ENCODE results near the gene MRC1.

DNA sequence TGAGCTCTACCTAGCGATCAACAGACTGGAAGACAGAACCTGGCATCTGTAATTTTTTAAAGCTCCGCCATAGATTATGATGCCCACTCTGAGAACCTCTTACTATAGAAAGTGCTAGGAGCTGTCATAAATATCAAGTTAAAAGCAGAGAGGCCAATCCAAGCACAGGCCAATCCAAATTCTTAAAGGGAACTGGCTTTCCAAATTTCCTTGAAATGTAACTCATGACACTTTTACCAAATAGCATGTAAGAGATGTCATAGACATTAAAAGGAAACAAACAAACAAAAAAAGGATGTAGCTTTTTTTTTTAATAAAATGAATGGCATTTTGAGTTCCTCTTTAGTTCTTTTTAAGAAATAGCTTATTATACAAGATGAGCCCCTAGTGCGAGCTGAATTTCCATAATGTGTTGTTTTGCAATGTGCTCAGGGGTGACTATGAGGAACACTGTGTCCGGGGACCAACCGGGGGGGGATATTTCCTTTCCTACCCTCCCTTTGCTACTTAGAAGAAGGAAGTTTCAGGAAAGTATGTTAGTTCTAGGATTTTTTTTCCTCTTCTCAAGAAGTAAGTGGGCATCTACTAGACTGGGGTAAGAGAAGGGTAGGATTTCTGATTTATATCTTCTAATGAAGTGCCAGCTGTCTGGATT, 23.7 kb upstream of the MRC1 start:
- no peak for TF ChIP-seq ZNF341 (tag by site-specific recombination; IDR thresholded peaks at IDR 0.05; ENCODE audit: low read depth)
- TF ChIP-seq, protein P1, sequence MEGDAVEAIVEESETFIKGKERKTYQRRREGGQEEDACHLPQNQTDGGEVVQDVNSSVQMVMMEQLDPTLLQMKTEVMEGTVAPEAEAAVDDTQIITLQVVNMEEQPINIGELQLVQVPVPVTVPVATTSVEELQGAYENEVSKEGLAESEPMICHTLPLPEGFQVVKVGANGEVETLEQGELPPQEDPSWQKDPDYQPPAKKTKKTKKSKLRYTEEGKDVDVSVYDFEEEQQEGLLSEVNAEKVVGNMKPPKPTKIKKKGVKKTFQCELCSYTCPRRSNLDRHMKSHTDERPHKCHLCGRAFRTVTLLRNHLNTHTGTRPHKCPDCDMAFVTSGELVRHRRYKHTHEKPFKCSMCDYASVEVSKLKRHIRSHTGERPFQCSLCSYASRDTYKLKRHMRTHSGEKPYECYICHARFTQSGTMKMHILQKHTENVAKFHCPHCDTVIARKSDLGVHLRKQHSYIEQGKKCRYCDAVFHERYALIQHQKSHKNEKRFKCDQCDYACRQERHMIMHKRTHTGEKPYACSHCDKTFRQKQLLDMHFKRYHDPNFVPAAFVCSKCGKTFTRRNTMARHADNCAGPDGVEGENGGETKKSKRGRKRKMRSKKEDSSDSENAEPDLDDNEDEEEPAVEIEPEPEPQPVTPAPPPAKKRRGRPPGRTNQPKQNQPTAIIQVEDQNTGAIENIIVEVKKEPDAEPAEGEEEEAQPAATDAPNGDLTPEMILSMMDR (tag by site-specific recombination; IDR thresholded peaks at IDR 0.05) = no peak
- TF ChIP-seq ZFP3 (tag by site-specific recombination; IDR thresholded peaks at IDR 0.05; ENCODE audit: low read depth) = no peak

Measured in HEK293 (cell line).